Panc1 (cell line): ENCODE measurements around the gene SLC24A4.

ENCODE experiments used
- CTCF ChIP-seq: fragments of 450-650 bp; IDR thresholded peaks from 2 replicates; pipeline ENCODE4 v1.5.1; 2017; ENCODE audit warnings: mild to moderate bottlenecking
- POLR2AphosphoS5 ChIP-seq: IDR thresholded peaks from 2 replicates; pipeline ENCODE4 v1.6.1; 2012; ENCODE audit warnings: mild to moderate bottlenecking, low read depth, low read length, moderate library complexity
- REST ChIP-seq, 2 experiments: IDR thresholded peaks; 2 replicates each; pipeline ENCODE4 v1.6.1; 2011 to 2012; ENCODE audit warnings: low read depth in 2 of 2, control low read depth in 1 of 2, low read length in 1 of 2, mild to moderate bottlenecking in 1 of 2, moderate library complexity in 1 of 2; ENCODE audit not compliant: insufficient read depth in 1 of 2
- SIN3A ChIP-seq: IDR thresholded peaks from 2 replicates; pipeline ENCODE4 v1.6.1; 2012; ENCODE audit warnings: low read depth, mild to moderate bottlenecking, low read length, moderate library complexity, borderline replicate concordance; ENCODE audit not compliant: insufficient read depth
- TCF7L2 ChIP-seq: IDR thresholded peaks from 2 replicates; pipeline ENCODE4 v1.6.1; 2011; ENCODE audit warnings: mild to moderate bottlenecking, low read depth, low read length, inconsistent platforms

- TF ChIP-seq CTCF (no peak), POLR2AphosphoS5 (no peak), REST (IDR thresholded peaks at IDR 0.05; ENCODE audit: insufficient read depth in 1 of 2, low read depth in 2 of 2, low read length in 1 of 2) (no peak), TCF7L2 (no peak), SIN3A (no peak)
These were observed 143.1 kb downstream of the SLC24A4 start for GRCh38 chr14:92466059-92466458.
